GM21529 (cell line): Measurements from ENCODE around the gene CYP2A13.
"Not testable (repeated sequence)": the region's sequence is repeated elsewhere in the genome, so short reads cannot be mapped to it uniquely, and the experiment has no call there.

Experiments
- ATAC-seq: cut with Tn5 transposase; IDR thresholded peaks from one replicate; pipeline ENCODE4 v1.9.1; 2021; ENCODE audit not compliant: unreplicated experiment

The CYP2A13 gene

GRCh38 chr19:41116261-41116660, 28.0 kb downstream of the CYP2A13 start:
- no peak for ATAC-seq

DNA sequence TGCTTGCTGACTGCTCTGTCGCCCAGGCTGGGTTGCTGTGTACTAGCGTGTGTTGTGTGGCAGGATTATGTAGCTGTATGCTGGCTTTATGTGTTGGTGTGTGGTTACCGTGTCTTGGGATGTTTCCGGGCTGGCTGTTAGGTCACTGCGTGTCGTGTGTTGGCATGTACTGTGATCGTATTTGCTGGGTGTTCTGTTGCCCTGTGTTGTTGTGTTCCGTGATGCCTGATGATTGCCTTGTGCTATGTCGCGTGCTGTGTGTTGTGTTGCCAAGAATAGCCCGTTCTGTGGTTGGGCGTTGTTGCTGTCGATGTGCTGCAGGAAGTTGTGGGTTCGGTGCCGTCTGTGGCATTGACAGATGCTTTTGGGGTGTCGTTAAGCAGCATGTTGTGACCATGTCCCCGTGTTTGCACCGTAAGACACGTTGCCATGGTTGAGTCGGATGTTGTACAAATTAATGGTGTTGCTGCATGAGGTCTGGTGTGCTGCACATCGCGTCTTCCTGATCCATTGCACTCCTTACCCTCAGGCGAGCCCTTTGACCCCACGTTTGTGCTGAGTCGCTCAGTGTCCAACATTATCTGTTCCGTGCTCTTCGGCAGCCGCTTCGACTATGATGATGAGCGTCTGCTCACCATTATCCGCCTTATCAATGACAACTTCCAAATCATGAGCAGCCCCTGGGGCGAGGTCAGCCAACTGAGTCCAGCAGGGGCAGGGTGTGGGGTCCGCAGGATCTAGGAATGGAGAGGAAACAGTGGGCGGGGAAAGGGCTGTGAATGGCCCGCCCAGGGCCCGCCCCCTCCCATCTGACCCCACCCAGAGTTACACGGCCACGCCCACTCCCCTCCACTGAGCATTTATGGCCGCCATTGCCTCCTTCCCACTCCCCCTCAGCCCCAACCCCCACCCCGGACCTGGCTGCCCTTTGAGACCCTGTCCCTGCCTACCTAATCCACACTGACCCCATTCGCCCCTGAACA, 33.0 kb downstream of the CYP2A13 start:
- not testable (repeated sequence) for ATAC-seq

DNA sequence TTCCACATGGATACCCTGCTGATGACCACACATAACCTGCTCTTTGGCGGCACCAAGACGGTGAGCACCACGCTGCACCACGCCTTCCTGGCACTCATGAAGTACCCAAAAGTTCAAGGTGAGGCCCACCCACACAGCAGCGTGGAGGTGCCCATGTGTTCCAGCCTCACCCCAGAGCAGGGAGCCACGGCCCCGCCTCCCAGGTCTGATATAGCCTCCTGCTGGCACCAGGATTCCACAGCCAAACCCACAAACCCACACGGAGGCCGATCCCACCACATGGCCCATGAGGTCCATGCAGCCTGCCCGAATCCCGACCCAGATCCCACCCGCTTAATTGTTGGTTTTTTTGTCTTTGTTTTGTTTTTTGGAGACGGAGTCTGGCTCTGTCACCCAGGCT, 34.6 kb downstream of the CYP2A13 start:
- ATAC-seq, result not testable (repeated sequence)

DNA sequence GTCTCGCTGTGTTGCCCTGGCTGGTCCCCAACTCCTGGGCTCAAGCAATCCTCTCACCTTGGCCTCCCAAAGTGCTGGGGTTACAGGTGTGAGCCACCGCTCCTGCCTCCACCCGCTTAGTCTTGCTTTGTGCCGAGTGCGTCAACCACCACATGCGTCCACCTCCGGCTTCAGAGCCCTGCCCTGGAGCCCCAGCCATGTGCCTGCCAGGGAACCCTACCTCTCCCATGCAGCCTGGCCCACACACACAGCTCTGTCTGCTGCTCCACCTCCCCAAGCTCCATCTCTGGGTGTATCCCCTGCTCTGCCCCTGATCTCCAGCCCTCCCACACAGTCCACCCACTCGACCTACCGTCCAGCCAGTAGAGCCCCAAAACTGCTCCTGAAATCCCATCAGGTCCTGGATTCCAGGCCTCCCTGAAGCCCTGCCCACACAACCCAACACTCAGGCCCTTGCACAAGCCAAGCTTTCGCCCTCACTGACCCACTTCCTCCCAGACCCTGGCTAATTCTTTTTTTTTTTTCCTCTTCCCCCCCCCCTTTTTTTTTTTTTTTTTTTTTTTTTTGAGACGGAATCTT, 35.6 kb downstream of the CYP2A13 start:
- no peak for ATAC-seq

DNA sequence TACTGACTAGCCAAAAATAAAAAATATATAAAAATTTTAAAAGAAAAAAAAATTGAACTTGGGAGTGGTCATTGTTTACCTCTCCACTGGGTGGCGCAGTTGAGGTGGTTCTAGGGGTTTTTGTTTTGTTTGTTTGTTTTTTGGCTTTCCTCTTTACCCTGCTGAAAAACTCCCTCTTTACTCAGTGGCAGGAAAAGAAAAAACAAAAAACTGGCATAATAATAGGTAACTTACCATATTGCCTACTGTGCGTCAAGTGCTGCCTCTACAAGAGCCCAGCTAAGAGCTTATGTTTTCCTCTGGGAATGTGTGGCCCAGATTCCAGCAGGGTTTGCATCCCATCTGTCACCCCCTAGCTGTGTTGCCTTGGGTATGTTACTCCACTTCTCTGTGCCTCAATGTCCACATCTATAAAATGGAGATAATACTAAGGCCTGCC, 38.5 kb downstream of the CYP2A13 start:
- not testable (repeated sequence) for ATAC-seq

GRCh38 chr19:41127362-41127761, 39.1 kb downstream of the CYP2A13 start:
- not testable (repeated sequence) for ATAC-seq

DNA sequence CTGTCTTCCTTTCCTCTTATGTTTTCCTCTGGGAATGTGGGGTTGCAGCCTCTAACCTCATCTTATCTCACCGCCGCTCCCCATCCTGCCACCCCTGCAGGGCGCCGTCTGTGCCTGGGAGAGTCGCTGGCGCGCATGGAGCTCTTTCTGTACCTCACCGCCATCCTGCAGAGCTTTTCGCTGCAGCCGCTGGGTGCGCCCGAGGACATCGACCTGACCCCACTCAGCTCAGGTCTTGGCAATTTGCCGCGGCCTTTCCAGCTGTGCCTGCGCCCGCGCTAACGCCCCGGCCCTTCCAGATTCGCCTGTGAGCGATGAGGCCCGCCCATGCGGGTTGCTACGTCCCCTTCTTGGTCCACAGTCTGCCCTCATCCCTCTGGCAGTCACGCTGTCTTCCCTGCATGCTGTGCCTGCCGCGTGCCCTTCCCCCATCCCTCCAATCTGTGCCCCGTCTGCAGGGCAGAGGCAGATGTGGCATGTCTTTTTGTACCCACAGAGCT, 39.6 kb downstream of the CYP2A13 start:
- ATAC-seq, result not testable (repeated sequence)

- no peak for ATAC-seq
Observed at GRCh38 chr19:41128692-41129091, 40.4 kb downstream of the CYP2A13 start.

GRCh38 chr19:41131186-41131585, 42.9 kb downstream of the CYP2A13 start:
- ATAC-seq, result no peak

GRCh38 chr19:41133260-41133659, 45.0 kb downstream of the CYP2A13 start:
- ATAC-seq, result no peak

DNA sequence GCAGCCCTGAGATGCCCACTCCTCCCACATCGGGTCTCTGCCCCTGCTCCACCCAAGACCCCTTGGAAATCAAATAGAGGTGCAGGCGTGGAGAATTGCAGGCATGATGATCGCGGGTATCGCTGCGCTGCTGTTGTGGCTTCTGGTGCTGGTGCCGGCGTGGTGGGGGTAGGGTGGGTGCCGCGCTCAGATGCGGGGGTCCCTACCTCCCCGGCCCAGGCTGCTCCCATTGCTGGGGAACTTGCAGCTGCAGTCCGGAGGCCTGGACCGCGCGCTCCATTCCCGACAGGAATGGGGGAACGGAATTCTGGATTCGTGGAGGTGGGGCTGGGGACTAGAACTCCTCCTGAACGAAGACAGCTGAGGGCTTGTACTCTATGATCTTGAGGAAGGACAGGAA, 46.4 kb downstream of the CYP2A13 start:
- ATAC-seq, result no peak

GRCh38 chr19:41135390-41136384, 47.4 kb downstream of the CYP2A13 start:
- ATAC-seq, result peak; percentile 74

DNA sequence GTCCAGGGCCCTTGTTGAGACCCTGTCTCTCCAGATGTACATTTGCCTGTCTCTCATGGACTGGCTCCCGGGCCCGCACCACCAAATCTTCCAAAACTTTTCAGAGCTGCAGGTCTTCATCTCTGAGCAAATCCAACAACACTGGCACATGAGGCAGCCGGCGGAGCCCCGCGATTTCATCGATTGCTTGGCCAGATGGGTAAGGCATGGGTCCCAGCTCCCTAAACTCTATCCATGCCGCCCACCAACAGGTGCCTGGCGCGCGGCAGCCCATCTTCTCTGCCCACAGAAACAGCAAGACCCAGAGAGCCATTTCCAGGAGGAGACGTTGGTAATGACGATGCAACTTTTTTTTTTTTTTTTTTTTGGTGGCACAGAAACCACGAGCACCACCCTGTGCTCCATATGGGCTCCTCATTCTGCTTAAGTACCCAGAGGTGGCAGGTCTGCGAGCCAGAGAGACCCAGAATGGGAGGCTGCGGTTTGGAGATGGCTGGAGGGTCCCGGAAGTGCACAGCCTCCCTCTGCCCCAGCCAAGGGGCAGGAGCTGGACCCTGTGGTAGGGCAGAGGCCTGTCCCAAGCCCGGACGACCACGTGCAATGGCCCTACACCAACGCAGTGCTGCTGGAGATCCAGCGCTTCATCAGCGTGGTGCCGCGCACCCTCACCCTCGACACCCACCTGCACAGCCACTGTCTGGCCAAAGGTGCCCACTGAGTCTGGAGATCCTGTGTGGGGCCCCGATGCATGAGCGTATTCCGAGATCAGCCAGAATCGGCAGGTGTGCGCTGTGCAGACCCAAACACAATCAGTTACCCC, 48.6 kb downstream of the CYP2A13 start:
- ATAC-seq, result no peak

DNA sequence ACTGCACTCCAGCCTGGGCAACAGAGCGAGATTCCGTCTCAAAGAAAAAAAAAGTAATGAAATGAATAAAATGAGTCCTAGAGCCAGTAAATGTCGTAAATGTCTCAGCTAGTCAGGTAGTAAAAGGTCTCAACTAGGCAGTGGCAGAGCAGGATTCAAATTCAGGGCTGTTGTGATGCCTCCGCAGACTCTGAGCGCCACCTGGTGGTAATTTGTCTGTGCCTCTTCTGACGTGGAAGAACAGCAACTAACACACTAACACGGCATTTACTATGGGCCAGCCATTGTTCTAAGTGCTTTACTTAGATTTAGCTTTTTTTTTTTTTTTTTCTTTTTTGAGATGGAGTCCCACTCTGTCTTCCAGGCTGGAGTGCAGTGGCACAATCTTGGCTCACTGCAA, 56.2 kb downstream of the CYP2A13 start:
- no peak for ATAC-seq
